Gastrocnemius medialis (tissue), 4 donors: ENCODE data around the gene STK38L. TPM values are rescaled to one million over a fixed set of nuclear protein-coding genes. Genes with fewer than 3 reads are reported as not detected.

Experiments
- ATAC-seq, 2 donors: fragments of 150-250 bp; one replicate each; pipeline ENCODE4 v1.9.1; 2016
- DNase-seq, 2 donors: peaks; one replicate each; pipeline ENCODE4 v3.0.0-alpha.2; 2019
- H3K27ac ChIP-seq, 4 donors: fragments of 200-600 bp; sonication (generic); 1 replicate in 1 of 4; 2 replicates in 3 of 4; pipeline ENCODE4 v1.5.1; 2016 to 2018; ENCODE audit warnings: mild to moderate bottlenecking in 2 of 4, moderate library complexity in 1 of 4
- H3K27me3 ChIP-seq, 3 donors: fragments of 200-600 bp; sonication (generic) in 2 of 3; 1 replicate in 1 of 3; 2 replicates in 2 of 3; pipeline versions ENCODE4 v1.5.1 to v1.6.0; 2016 to 2019; ENCODE audit warnings: mild to moderate bottlenecking in 1 of 3, moderate library complexity in 1 of 3
- H3K36me3 ChIP-seq, 2 donors: fragments of 200-600 bp; sonication (generic) in 1 of 2; one replicate each; pipeline ENCODE4 v1.5.1; 2017 to 2018
- H3K4me1 ChIP-seq, 2 donors: fragments of 200-600 bp; sonication (generic) in 1 of 2; one replicate each; pipeline ENCODE4 v1.5.1; 2016 to 2017; ENCODE audit warnings: mild to moderate bottlenecking in 2 of 2
- H3K4me3 ChIP-seq, 4 donors: fragments of 200-600 bp; sonication (generic) in 3 of 4; 1 replicate in 1 of 4; 2 replicates in 3 of 4; pipeline ENCODE4 v1.5.1; 2016 to 2019; ENCODE audit warnings: mild to moderate bottlenecking in 2 of 4
- H3K9me3 ChIP-seq, 3 donors: fragments of 200-600 bp; sonication (generic) in 2 of 3; 1 replicate in 1 of 3; 2 replicates in 2 of 3; pipeline ENCODE4 v1.5.1; 2016 to 2019
- POLR2A ChIP-seq, 2 donors: fragments of 450-650 bp; IDR thresholded peaks; one replicate each; pipeline ENCODE4 v1.6.1; 2017; ENCODE audit warnings: antibody characterized with exemption in 2 of 2, mild to moderate bottlenecking in 2 of 2, moderate library complexity in 2 of 2
- in situ Hi-C, 4 donors: fragments of 200-750 bp; cut with MboI; loops; one replicate each; pipeline versions ENCODE4 v1.15.0 to v1.8.0; 2017; ENCODE audit warnings: low sequenced_read_pairs in 4 of 4
- intact Hi-C: fragments of 100-400 bp; cut with DNase I; formaldehyde crosslinking; loops from one replicate; pipeline ENCODE4 v1.15.1; 2023; ENCODE audit warnings: low total_unique reads
- total RNA-seq, 4 donors: library from RNA; depleted of rRNA; stranded (reverse); fragments of >200 nt; gene quantifications; one replicate each; pipeline versions ENCODE4 v1.1.0 to v1.2.3, GENCODE V29; 2016
- TF ChIP-seq, protein P1 (sequence below), 5 experiments: fragments of 450-650 bp in 3 of 5; fragments of 200-600 bp in 2 of 5; sonication (generic) in 2 of 5; IDR thresholded peaks in 4 of 5; conservative IDR thresholded peaks in 1 of 5; 1 replicate in 4 of 5; 2 replicates in 1 of 5; pipeline ENCODE4 v1.5.1; 2016 to 2019; ENCODE audit warnings: antibody characterized with exemption in 5 of 5, mild to moderate bottlenecking in 3 of 5, moderate library complexity in 3 of 5

STK38L gene
- total RNA-seq, 4 donors from 2014 or later = 12.9 to 20.0 (median 13.5) TPM

DNA sequence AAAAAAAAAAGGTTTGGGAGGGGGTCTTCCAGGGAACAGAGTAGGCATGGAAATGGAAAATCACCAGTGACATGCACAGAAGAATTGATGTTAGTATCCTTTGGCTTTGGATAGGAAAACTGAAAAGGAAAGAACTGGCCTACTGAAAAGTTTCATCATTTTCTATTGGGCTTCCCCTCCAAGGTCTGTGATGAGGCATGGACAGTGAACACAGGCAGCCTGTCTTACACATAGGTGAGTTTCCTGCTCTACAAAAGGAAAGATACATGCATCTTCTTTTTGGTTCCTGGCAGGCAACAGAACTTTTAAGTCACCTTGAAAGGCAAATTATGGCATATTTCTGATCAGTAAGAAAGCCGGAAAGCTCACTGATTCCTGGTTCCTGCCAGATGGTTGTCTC is 94.4 kb downstream of the STK38L start:
- ATAC-seq = no peak
- Histone ChIP-seq H3K27me3 (peaks cover 4 to 9% (median 7%) of the 10 kb centered on the region in 3 donors), H3K36me3 (no peaks in the 10 kb centered on the region), H3K4me3 (no peak overlapping the region), H3K9me3 (no peaks in the 10 kb centered on the region), H3K4me1 (peaks cover 3 to 4% of the 10 kb centered on the region in 2 donors), H3K27ac (no peak overlapping the region)
- in situ Hi-C loops = no loop called here
- intact Hi-C loops = no loop called here
- TF ChIP-seq, protein P1, sequence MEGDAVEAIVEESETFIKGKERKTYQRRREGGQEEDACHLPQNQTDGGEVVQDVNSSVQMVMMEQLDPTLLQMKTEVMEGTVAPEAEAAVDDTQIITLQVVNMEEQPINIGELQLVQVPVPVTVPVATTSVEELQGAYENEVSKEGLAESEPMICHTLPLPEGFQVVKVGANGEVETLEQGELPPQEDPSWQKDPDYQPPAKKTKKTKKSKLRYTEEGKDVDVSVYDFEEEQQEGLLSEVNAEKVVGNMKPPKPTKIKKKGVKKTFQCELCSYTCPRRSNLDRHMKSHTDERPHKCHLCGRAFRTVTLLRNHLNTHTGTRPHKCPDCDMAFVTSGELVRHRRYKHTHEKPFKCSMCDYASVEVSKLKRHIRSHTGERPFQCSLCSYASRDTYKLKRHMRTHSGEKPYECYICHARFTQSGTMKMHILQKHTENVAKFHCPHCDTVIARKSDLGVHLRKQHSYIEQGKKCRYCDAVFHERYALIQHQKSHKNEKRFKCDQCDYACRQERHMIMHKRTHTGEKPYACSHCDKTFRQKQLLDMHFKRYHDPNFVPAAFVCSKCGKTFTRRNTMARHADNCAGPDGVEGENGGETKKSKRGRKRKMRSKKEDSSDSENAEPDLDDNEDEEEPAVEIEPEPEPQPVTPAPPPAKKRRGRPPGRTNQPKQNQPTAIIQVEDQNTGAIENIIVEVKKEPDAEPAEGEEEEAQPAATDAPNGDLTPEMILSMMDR (IDR thresholded peaks at IDR 0.05 in 4 of 5, conservative IDR thresholded peaks at IDR 0.05 in 1 of 5) = no peak
- no peak for TF ChIP-seq POLR2A (IDR thresholded peaks at IDR 0.05)
- DNase-seq = no peak

GRCh38 chr12:27340971-27341370 is 96.9 kb downstream of the STK38L start:
- no peak for TF ChIP-seq POLR2A (IDR thresholded peaks at IDR 0.05)
- TF ChIP-seq, protein P1 (IDR thresholded peaks at IDR 0.05 in 4 of 5, conservative IDR thresholded peaks at IDR 0.05 in 1 of 5) = no peak
- in situ Hi-C loops = no loop called here

DNA sequence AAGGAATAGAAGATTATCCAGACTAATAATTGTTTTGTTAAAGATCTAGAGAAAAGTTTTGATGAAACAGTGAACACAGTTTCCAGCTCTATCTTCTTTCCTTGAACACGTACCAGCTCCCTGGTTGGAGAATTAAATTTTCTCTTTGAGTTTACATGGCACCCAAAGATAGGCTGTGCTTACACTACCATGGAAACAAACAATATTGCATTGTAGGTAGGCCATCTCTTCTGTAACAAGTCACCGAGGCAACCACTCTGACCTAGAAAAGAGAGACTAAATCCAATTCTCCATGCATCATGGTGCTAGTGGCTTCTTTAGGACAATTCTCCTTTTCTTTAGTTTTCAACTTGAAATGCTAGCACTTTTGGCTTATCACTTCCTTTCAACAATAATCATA is 98.5 kb downstream of the STK38L start:
- intact Hi-C loops = no loop called here
- no peak for DNase-seq
- no peak for ATAC-seq

More at GRCh38 chr12:27340971-27341370, 96.9 kb downstream of the STK38L start:
- Histone ChIP-seq H3K9me3 (no peaks in the 10 kb centered on the region), H3K4me1 (no peaks in the 10 kb centered on the region), H3K27me3 (no peaks in the 10 kb centered on the region), H3K4me3 (no peak overlapping the region), H3K27ac (no peak overlapping the region), H3K36me3 (no peaks in the 10 kb centered on the region)
- no peak for DNase-seq
- no peak for ATAC-seq
- intact Hi-C loops = no loop called here

DNA sequence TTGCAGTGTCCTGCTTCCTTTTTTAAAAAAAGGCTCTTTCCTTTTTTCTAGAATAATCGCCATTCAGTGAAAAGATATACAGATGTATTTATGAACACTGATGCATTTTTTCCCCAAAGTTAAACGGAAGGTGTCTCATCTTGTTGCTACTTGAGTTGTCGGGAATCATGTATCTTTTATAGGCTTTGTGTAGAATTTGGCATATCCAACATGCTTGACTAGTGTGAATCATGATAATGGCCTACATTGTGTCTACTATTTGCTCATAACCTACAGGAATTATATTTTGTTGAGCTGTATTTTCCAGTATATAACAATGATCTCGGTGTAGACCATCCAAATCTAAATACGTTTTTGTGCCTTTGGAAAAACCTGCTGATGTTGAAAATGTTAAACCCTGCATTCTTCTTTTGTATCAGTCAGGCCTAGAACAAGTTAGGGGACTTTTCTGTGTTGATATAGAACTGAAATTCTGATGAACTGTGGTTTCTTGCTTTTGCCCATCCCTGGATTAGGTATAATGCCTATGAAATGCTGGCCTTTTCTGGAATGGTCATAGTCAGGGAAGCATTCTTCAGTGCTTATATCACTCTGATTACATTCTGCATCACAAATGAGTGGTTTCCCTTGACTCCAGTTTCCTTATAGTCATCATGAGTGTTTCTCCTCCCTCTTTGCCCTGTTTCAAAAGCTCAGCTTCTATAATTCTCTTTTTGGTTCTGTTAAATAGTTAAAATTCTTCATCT is 99.3 kb downstream of the STK38L start:
- DNase-seq (no peak), ATAC-seq (no peak)
- intact Hi-C loops (no loop called here), in situ Hi-C loops (no loop called here)
- no peaks in the 10 kb centered on the region for H3K9me3 ChIP-seq
- TF ChIP-seq, protein P1 (IDR thresholded peaks at IDR 0.05 in 4 of 5, conservative IDR thresholded peaks at IDR 0.05 in 1 of 5) = no peak
- no peak for TF ChIP-seq POLR2A (IDR thresholded peaks at IDR 0.05)
- H3K27ac ChIP-seq = no peak overlapping the region
- no peaks in the 10 kb centered on the region for H3K36me3 ChIP-seq
- no peaks in the 10 kb centered on the region for H3K27me3 ChIP-seq
- H3K4me3 ChIP-seq = no peak overlapping the region
- H3K4me1 ChIP-seq = no peaks in the 10 kb centered on the region

More for the DNA sequence above, 98.5 kb downstream of the STK38L start:
- Histone ChIP-seq H3K36me3 (no peaks in the 10 kb centered on the region), H3K4me1 (no peaks in the 10 kb centered on the region), H3K27me3 (no peaks in the 10 kb centered on the region), H3K27ac (no peak overlapping the region), H3K9me3 (no peaks in the 10 kb centered on the region), H3K4me3 (no peak overlapping the region)
- TF ChIP-seq, protein P1 (IDR thresholded peaks at IDR 0.05 in 4 of 5, conservative IDR thresholded peaks at IDR 0.05 in 1 of 5) = no peak
- TF ChIP-seq POLR2A (IDR thresholded peaks at IDR 0.05) = no peak
- in situ Hi-C loops = no loop called here
